ENCODE data around the gene APBB2.

- TF ChIP-seq CTCF (IDR thresholded peaks at IDR 0.05) (no peak), POLR2A (IDR thresholded peaks at IDR 0.05) (no peak)
Measured at GRCh38 chr4:40956721-40957255, 257.6 kb downstream of the APBB2 start.
